ENCODE data around the gene OMP. TPM values are rescaled to one million over a fixed set of nuclear protein-coding genes. Genes with fewer than 3 reads are reported as not detected.
A peak's percentile ranks its signal among the peaks of the same experiment; 100 is the strongest.
"Not testable (repeated sequence)": the region's sequence is repeated elsewhere in the genome, so short reads cannot be mapped to it uniquely, and the experiment has no call there.

The OMP gene
- total and polyA plus RNA-seq, 4 donors = 0.33 to 0.56 TPM; not detected in 2

DNA sequence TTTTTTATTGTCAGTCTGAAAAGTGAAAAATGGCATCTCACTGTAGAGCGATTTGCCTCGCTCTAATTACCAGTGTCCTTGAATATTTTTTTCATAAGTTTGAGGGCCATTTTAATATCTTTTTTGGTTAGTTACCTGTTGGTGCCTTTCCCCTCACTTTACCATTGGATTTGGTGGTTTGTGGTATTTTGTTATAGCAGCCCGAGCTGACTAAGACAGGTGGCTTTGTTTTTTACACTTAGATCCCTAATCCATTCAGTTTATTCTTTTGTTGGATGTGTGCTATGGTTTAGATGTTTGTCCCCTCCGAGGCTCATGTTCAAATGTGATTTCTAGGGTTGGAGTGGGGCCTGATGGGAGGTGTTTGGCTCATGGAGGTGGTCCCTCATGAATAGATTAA is 42.4 kb upstream of the OMP start:
- DNase-seq (ENCODE audit: low read depth in 4 of 6, low spot score in 6 of 6) = no peak
- Histone ChIP-seq H3K36me3 (ENCODE audit: control insufficient read depth, insufficient read depth, low read length) (no peaks in the 10 kb centered on the region), H3K4me3 (ENCODE audit: low read depth, low read length) (no peak overlapping the region), H3K9me3 (ENCODE audit: control insufficient read depth, insufficient read depth, low read length) (peaks cover 2% of the 10 kb centered on the region), H3K4me1 (ENCODE audit: control insufficient read depth, insufficient read depth, low read length) (peaks cover 5% of the 10 kb centered on the region), H3K27ac (ENCODE audit: low read depth, low read length) (no peak overlapping the region), H3K27me3 (ENCODE audit: control insufficient read depth, insufficient read depth, low read length) (no peaks in the 10 kb centered on the region)
- WGBS (ENCODE audit: insufficient coverage) = 83% methylated on average over 1 of the region's 4 CpGs

DNA sequence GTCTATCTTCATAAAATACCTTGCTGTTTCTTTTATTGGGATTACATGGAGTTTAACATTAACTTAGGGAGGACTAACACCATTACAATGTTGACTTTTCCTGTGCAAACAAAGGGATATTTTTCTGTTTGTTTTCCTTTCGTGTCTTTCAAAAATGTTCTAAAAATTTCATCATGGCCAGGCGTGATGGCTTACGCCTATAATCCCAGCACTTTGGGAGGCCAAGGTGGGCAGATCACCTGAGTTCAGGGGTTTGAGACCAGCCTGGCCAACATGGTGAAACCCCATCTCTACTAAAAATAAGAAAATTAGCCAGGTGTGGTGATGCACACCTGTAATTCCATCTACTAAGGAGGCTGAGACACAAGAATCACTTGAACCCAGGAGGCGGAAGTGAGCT is 41.4 kb upstream of the OMP start:
- not testable (repeated sequence) for H3K27ac ChIP-seq (ENCODE audit: low read depth, low read length); H3K4me1 ChIP-seq (ENCODE audit: control insufficient read depth, insufficient read depth, low read length); H3K4me3 ChIP-seq (ENCODE audit: low read depth, low read length); H3K9me3 ChIP-seq (ENCODE audit: control insufficient read depth, insufficient read depth, low read length); H3K36me3 ChIP-seq (ENCODE audit: control insufficient read depth, insufficient read depth, low read length); H3K27me3 ChIP-seq (ENCODE audit: control insufficient read depth, insufficient read depth, low read length); DNase-seq (ENCODE audit: low read depth in 4 of 6, low spot score in 6 of 6)
- WGBS (ENCODE audit: insufficient coverage) = 85% methylated on average over 3 of the region's 4 CpGs

DNA sequence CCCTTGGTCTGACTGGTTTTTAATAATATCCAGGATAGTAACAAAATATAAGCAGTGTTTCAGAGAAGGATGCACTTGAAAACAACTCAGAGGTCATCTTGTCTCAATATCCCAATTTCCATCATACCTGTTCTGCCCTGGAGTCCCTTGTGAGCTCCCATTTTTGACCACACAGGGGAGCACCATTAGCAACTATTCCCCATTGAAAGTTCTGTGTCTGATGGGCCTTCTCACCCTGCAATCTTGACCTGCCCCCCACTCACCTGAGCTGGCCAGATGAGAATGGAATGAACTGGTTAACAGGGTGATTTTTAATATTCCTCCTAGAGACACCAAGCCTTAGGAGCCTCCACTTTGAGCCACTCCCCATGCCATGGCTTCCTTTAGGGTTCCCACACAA is 39.7 kb upstream of the OMP start:
- Histone ChIP-seq H3K4me1 (ENCODE audit: control insufficient read depth, insufficient read depth, low read length) (peaks cover 18% of the 10 kb centered on the region), H3K27ac (ENCODE audit: low read depth, low read length) (no peak overlapping the region), H3K4me3 (ENCODE audit: low read depth, low read length) (no peak overlapping the region), H3K36me3 (ENCODE audit: control insufficient read depth, insufficient read depth, low read length) (no peaks in the 10 kb centered on the region), H3K27me3 (ENCODE audit: control insufficient read depth, insufficient read depth, low read length) (no peaks in the 10 kb centered on the region), H3K9me3 (ENCODE audit: control insufficient read depth, insufficient read depth, low read length) (no peaks in the 10 kb centered on the region)
- no peak for DNase-seq (ENCODE audit: low read depth in 4 of 6, low spot score in 6 of 6)

DNA sequence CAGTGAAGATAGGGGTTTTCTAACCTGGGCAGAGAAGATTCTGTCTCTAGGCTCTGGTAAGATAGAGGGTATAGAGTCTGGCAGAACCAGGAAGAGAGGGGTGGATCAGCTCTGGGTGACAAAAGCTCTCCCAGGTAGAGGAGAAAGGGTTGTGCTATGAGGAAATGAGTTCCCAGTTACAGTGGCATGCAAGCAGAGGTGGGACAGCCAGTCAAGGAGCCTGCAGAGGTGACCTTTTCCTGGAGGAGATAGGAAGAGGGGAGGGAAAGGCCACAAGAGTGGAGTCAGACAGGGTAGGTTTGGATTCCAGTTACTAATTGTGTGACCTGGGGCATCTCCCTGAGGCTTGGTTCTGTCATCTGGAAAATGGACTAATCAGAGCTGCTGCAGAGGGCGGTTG is 39.2 kb upstream of the OMP start:
- Histone ChIP-seq H3K4me1 (ENCODE audit: control insufficient read depth, insufficient read depth, low read length) (peaks cover 23% of the 10 kb centered on the region), H3K36me3 (ENCODE audit: control insufficient read depth, insufficient read depth, low read length) (no peaks in the 10 kb centered on the region), H3K27ac (ENCODE audit: low read depth, low read length) (no peak overlapping the region), H3K27me3 (ENCODE audit: control insufficient read depth, insufficient read depth, low read length) (no peaks in the 10 kb centered on the region), H3K4me3 (ENCODE audit: low read depth, low read length) (no peak overlapping the region), H3K9me3 (ENCODE audit: control insufficient read depth, insufficient read depth, low read length) (no peaks in the 10 kb centered on the region)
- WGBS (ENCODE audit: insufficient coverage) = 100% methylated on average over 1 of the region's 1 CpG
- DNase-seq (ENCODE audit: low read depth in 4 of 6, low spot score in 6 of 6) = no peak

DNA sequence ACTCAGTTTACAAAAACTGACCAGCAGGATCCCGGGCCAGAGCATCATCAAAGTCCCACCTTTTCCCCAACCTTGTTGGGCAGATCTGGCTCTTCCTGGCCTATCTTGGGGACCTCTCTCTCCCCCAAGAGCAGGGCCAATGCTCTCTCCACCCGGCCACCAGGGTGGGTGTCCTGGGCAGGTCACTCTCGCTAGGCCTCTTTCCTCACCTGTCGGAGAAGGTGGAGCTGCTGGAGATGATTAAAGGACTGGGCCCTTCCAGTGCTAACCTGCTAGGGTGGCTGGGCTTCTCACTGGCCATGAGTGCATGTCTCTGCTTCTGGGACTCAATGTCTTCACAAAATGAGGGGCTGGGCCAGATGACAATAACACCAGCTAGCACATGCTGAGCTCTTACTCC is 38.8 kb upstream of the OMP start:
- Histone ChIP-seq H3K27ac (ENCODE audit: low read depth, low read length) (no peak overlapping the region), H3K27me3 (ENCODE audit: control insufficient read depth, insufficient read depth, low read length) (no peaks in the 10 kb centered on the region), H3K36me3 (ENCODE audit: control insufficient read depth, insufficient read depth, low read length) (no peaks in the 10 kb centered on the region), H3K4me1 (ENCODE audit: control insufficient read depth, insufficient read depth, low read length) (peaks cover 27% of the 10 kb centered on the region), H3K9me3 (ENCODE audit: control insufficient read depth, insufficient read depth, low read length) (no peaks in the 10 kb centered on the region), H3K4me3 (ENCODE audit: low read depth, low read length) (no peak overlapping the region)
- no peak for DNase-seq (ENCODE audit: low read depth in 4 of 6, low spot score in 6 of 6)
- 92% methylated on average over 4 of the region's 4 CpGs for WGBS (ENCODE audit: insufficient coverage)

DNA sequence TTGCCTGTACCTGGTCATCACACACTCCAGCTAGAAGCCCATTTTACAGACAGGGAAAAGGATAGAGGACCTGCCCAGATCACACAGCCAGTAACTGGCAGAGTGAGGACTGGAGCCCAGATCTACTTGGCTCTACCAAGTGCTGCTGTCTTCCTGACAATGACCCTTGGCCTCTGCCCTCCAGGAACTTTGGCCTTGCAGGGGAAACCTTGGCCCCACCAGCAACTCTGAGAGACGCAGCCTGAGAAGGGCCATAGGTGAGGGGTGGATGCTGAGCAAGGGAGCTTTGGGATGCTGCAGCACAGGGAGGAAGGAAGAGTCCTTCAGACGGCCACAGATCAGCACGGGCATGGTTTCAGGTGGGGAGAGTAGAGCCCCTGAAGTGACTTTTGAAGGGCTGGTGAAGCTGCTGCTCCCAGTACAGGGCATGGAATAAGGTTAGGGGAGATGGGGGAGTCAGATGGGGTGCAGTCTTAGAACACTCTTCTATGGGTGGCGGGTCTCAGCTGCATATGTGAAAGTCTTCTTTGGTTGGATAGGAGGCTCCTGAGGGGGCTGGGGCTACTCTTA is 37.9 kb upstream of the OMP start:
- 93% methylated on average over 4 of the region's 4 CpGs for WGBS (ENCODE audit: insufficient coverage)
- no peak for DNase-seq (ENCODE audit: low read depth in 4 of 6, low spot score in 6 of 6)

DNA sequence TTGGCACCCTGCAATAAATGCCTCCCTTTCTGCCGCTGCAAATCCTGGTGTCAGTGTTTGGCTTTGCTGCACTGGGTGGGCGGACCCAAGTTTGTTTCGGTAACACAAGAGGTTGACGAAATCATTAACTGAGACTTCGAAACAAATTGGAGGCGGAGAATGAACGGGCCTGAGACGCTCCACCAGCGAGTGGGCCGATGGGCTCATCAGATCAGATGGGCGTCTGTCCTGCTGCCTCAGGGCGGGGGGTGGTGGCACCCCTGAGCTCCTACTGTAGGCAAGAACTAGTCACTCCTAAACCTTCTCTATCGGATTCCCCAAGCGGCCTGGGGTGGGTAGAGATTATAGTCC is 36.8 kb upstream of the OMP start:
- no peaks in the 10 kb centered on the region for H3K27me3 ChIP-seq (ENCODE audit: control insufficient read depth, insufficient read depth, low read length)
- WGBS (ENCODE audit: insufficient coverage) = 11% methylated on average over 10 of the region's 14 CpGs
- peaks cover 47% of the 10 kb centered on the region for H3K4me1 ChIP-seq (ENCODE audit: control insufficient read depth, insufficient read depth, low read length)
- H3K4me3 ChIP-seq (ENCODE audit: low read depth, low read length) = peak overlapping the region; percentile 54
- H3K36me3 ChIP-seq (ENCODE audit: control insufficient read depth, insufficient read depth, low read length) = peaks cover under 1% of the 10 kb centered on the region
- H3K27ac ChIP-seq (ENCODE audit: low read depth, low read length) = peak overlapping the region; percentile 85
- DNase-seq (ENCODE audit: low read depth in 4 of 6, low spot score in 6 of 6) = peak in 4 of 6 donors; percentile 25 to 72 (median 42)
- H3K9me3 ChIP-seq (ENCODE audit: control insufficient read depth, insufficient read depth, low read length) = no peaks in the 10 kb centered on the region

More for the DNA sequence above, 37.9 kb upstream of the OMP start:
- Histone ChIP-seq H3K36me3 (ENCODE audit: control insufficient read depth, insufficient read depth, low read length) (no peaks in the 10 kb centered on the region), H3K4me3 (ENCODE audit: low read depth, low read length) (no peak overlapping the region), H3K4me1 (ENCODE audit: control insufficient read depth, insufficient read depth, low read length) (peaks cover 36% of the 10 kb centered on the region), H3K27me3 (ENCODE audit: control insufficient read depth, insufficient read depth, low read length) (no peaks in the 10 kb centered on the region), H3K9me3 (ENCODE audit: control insufficient read depth, insufficient read depth, low read length) (no peaks in the 10 kb centered on the region), H3K27ac (ENCODE audit: low read depth, low read length) (no peak overlapping the region)

DNA sequence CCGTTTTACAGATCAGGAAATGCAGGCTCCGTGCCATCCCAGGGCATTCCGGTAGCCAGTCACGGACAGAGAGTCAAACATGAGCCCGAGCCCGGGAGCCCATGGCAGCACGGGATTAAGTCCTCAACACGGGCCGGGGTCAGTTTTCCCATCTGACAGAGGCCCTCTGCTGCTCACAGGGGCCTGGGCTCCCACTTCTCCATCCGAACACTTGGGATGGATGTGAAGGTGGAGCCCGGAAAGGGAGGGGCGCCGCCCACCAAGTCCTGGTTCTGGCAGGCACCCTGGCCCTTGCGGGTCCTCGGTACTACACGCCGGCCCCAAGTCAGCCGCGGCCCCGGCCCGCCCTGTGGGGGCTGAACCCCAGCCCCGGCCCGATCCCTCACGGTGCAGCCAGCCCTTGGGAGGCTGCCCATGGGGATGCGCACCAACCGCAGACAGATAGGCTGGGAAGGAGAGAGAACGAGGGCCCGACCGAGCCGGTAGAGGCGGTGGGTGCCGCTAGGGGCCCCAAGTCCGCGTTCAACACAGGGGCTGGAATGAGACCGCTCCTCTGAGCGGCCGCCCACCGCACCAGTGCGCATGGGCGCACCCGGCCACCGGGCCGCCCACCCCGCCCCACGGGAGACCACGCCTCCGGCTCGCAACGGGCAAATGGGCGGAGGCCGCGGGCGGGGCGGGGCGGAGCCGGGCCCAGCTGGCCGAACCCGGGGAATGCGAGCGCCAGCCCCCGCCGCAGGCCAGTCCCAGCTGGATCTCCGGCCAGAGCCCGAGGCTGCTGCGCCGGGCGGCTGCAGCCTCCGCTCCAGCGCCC is 36.2 kb upstream of the OMP start, which contains the start of gene CAPN5:
CAPN5 (plus strand) TSS at position 743 of the 814 bp plus-strand sequence. CDS start 17,916 bp downstream, outside the sequence.
- Histone ChIP-seq H3K9me3 (ENCODE audit: control insufficient read depth, insufficient read depth, low read length) (no peaks in the 10 kb centered on the region), H3K4me3 (ENCODE audit: low read depth, low read length) (peak within 1 kb of the TSS; percentile 76), H3K36me3 (ENCODE audit: control insufficient read depth, insufficient read depth, low read length) (peaks cover 4% of the 10 kb centered on the region), H3K4me1 (ENCODE audit: control insufficient read depth, insufficient read depth, low read length) (peaks cover 53% of the 10 kb centered on the region), H3K27ac (ENCODE audit: low read depth, low read length) (peak within 1 kb of the TSS; percentile 85), H3K27me3 (ENCODE audit: control insufficient read depth, insufficient read depth, low read length) (no peaks in the 10 kb centered on the region)
- DNase-seq (ENCODE audit: low read depth in 4 of 6, low spot score in 6 of 6) = peak; percentile 84 to 98 (median 90)
- WGBS (ENCODE audit: insufficient coverage) = under 1% methylated on average over 67 of the region's 69 CpGs

DNA sequence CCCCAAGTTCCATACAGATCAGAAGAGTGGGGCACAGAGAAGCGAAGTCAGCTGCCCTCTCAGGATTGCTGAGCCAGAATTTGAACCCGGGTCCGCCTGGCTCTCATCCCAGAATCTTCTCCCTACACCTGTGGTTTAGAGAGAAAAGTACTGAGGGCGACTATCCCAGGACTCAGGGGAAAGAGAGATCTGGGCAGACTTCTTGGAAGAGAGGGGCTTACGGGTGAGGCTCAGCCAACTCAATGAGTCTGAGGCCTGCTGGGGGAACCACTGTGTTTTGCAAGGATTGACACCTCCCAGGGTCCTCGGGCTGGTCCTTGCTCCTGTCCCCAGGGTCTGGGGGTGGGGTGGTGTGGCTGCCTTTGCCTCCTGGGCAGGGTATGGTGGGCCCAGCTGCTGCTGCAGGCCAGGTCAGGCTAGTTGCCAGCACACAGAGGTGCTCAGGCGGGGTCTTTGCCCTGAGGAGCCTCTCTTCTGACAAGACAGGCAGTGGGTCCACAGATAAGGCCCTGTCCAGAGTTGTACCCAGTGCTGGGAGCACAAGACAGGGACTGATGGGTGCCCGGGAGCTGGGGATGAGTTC is 34.7 kb upstream of the OMP start:
- Histone ChIP-seq H3K4me1 (ENCODE audit: control insufficient read depth, insufficient read depth, low read length) (peaks cover 68% of the 10 kb centered on the region), H3K27ac (ENCODE audit: low read depth, low read length) (no peak overlapping the region)

More for the DNA sequence above, 34.7 kb upstream of the OMP start:
- Histone ChIP-seq H3K4me3 (ENCODE audit: low read depth, low read length) (peak overlapping the region; percentile 76), H3K36me3 (ENCODE audit: control insufficient read depth, insufficient read depth, low read length) (peaks cover 12% of the 10 kb centered on the region), H3K9me3 (ENCODE audit: control insufficient read depth, insufficient read depth, low read length) (no peaks in the 10 kb centered on the region), H3K27me3 (ENCODE audit: control insufficient read depth, insufficient read depth, low read length) (no peaks in the 10 kb centered on the region)
- WGBS (ENCODE audit: insufficient coverage) = 92% methylated on average over 5 of the region's 8 CpGs
- no peak for DNase-seq (ENCODE audit: low read depth in 4 of 6, low spot score in 6 of 6)

All from spinal cord (tissue), 10 donors.